Upper lobe of left lung (tissue), 4 donors: ENCODE measurements around the gene TMEM181.

ENCODE experiments used
- CTCF ChIP-seq, 6 experiments: fragments of 450-650 bp in 4 of 6; fragments of 200-600 bp in 2 of 6; sonication (generic) in 2 of 6; IDR thresholded peaks; one replicate each; pipeline ENCODE4 v1.5.1; 2016 to 2019; ENCODE audit warnings: antibody characterized with exemption in 6 of 6
- POLR2A ChIP-seq, 4 donors: fragments of 450-650 bp; IDR thresholded peaks; one replicate each; pipeline ENCODE4 v1.5.1; 2016 to 2017; ENCODE audit warnings: antibody characterized with exemption in 4 of 4, mild to moderate bottlenecking in 2 of 4
- POLR2AphosphoS5 ChIP-seq, 2 donors: sonication (generic); formaldehyde crosslinking; IDR thresholded peaks; one replicate each; pipeline ENCODE4 v1.5.1; 2017; ENCODE audit warnings: antibody characterized with exemption in 2 of 2

- no peak for TF ChIP-seq POLR2AphosphoS5 (IDR thresholded peaks at IDR 0.05)
- TF ChIP-seq POLR2A (IDR thresholded peaks at IDR 0.05) = no peak
- TF ChIP-seq CTCF (IDR thresholded peaks at IDR 0.05) = no peak
Measured at GRCh38 chr6:158633127-158633526, 73.2 kb downstream of the TMEM181 start.
